Sigmoid colon (tissue), 7 donors: Measurements from ENCODE around the gene KIR2DL3. TPM values are rescaled to one million over a fixed set of nuclear protein-coding genes. Genes with fewer than 3 reads are reported as not detected.

ENCODE experiments used
- DNase-seq: peaks from one replicate; pipeline ENCODE4 v3.0.0-alpha.2; 2019
- H3K27ac ChIP-seq, 4 donors: fragments of 200-600 bp; sonication (generic); one replicate each; pipeline ENCODE4 v1.5.1; 2016 to 2019; ENCODE audit warnings: mild to moderate bottlenecking in 1 of 4
- H3K27me3 ChIP-seq, 3 donors: fragments of 200-600 bp; sonication (generic); one replicate each; pipeline ENCODE4 v1.5.1; 2019; ENCODE audit warnings: mild to moderate bottlenecking in 1 of 3
- H3K36me3 ChIP-seq, 4 donors: fragments of 200-600 bp; sonication (generic); one replicate each; pipeline ENCODE4 v1.5.1; 2016 to 2019
- H3K4me1 ChIP-seq, 4 donors: fragments of 200-600 bp; sonication (generic); one replicate each; pipeline ENCODE4 v1.5.1; 2017 to 2019
- H3K4me3 ChIP-seq, 4 donors: fragments of 200-600 bp; sonication (generic); one replicate each; pipeline ENCODE4 v1.5.1; 2017 to 2019; ENCODE audit warnings: mild to moderate bottlenecking in 2 of 4, moderate library complexity in 1 of 4
- H3K9me3 ChIP-seq, 4 donors: fragments of 200-600 bp in 3 of 4; sonication (generic) in 3 of 4; one replicate each; pipeline versions ENCODE4 v1.5.1 to v1.6.1; 2013 to 2019
- CTCF ChIP-seq, 4 experiments: fragments of 450-650 bp in 3 of 4; fragments of 200-600 bp in 1 of 4; IDR thresholded peaks; one replicate each; pipeline ENCODE4 v1.5.1; 2016 to 2019; ENCODE audit warnings: antibody characterized with exemption in 4 of 4, mild to moderate bottlenecking in 3 of 4, moderate library complexity in 2 of 4
- EP300 ChIP-seq, 4 donors: sonication (generic); formaldehyde crosslinking; IDR thresholded peaks; one replicate each; pipeline ENCODE4 v1.6.1; 2017; ENCODE audit warnings: antibody characterized with exemption in 4 of 4
- POLR2A ChIP-seq, 2 donors: fragments of 450-650 bp; IDR thresholded peaks; one replicate each; pipeline ENCODE4 v1.6.1; 2016; ENCODE audit warnings: antibody characterized with exemption in 2 of 2, mild to moderate bottlenecking in 2 of 2, moderate library complexity in 2 of 2
- POLR2AphosphoS5 ChIP-seq, 4 donors: sonication (generic); formaldehyde crosslinking; IDR thresholded peaks; one replicate each; pipeline ENCODE4 v1.6.1; 2017; ENCODE audit warnings: antibody characterized with exemption in 4 of 4
- WGBS, 2 donors: extraction: QIAGEN DNeasy Blood & Tissue Kit; methylation state at CpG; one replicate each; pipeline ENCODE4 v1.1.7; 2013; 5-methylcytosine and 5-hydroxymethylcytosine counted together
- intact Hi-C: fragments of 100-400 bp; cut with DNase I; formaldehyde crosslinking; loops from one replicate; pipeline ENCODE4 v1.15.1; 2023
- polyA plus RNA-seq, 3 donors: library from polyadenylated mRNA; stranded (reverse); fragments of 200-250 nt; gene quantifications; one replicate each; pipeline ENCODE4 v1.2.3, GENCODE V29; 2013
- total RNA-seq, 4 donors: library from RNA; depleted of rRNA; stranded (reverse); fragments of >200 nt; gene quantifications; one replicate each; pipeline ENCODE4 v1.1.0, GENCODE V29; 2016
- donor health status: healthy with polysubstance abuse.
- donor health status: Bipolar disorder and iron deficiency.
- donor health status: healthy.

Gene KIR2DL3
- total and polyA plus RNA-seq, 7 donors, result 0.07 TPM; not detected in 6

GRCh38 chr19:54724142-54724541 lies 14.2 kb upstream of the KIR2DL3 start, which contains the start of gene KIR3DL3:
Gene KIR3DL3 (plus strand): TSS chr19:54724442. CDS start chr19:54724497, 55 bp downstream.
- Histone ChIP-seq H3K27me3 (no peaks in the 10 kb centered on the region), H3K4me3 (no peak within 1 kb of the TSS), H3K27ac (no peak within 1 kb of the TSS), H3K4me1 (no peaks in the 10 kb centered on the region), H3K9me3 (peaks cover 0 to 9% (median 4%) of the 10 kb centered on the region in 4 donors), H3K36me3 (no peaks in the 10 kb centered on the region)
- no peak for TF ChIP-seq EP300 (IDR thresholded peaks at IDR 0.05)
- no peak for TF ChIP-seq POLR2A (IDR thresholded peaks at IDR 0.05)
- TF ChIP-seq CTCF (IDR thresholded peaks at IDR 0.05), result no peak
- no peak for TF ChIP-seq POLR2AphosphoS5 (IDR thresholded peaks at IDR 0.05)
- intact Hi-C loops, result no loop called here
- WGBS, 2 donors, result 89 to 90% methylated on average over 9 of the region's 9 CpGs
- DNase-seq, result no peak

- intact Hi-C loops, result no loop called here
- Histone ChIP-seq H3K9me3 (peaks cover 0 to 6% (median 4%) of the 10 kb centered on the region in 4 donors), H3K27ac (no peak overlapping the region), H3K27me3 (no peaks in the 10 kb centered on the region), H3K36me3 (no peaks in the 10 kb centered on the region), H3K4me1 (no peaks in the 10 kb centered on the region), H3K4me3 (no peak overlapping the region)
- TF ChIP-seq POLR2A (IDR thresholded peaks at IDR 0.05) (no peak), CTCF (IDR thresholded peaks at IDR 0.05) (no peak), POLR2AphosphoS5 (IDR thresholded peaks at IDR 0.05) (no peak), EP300 (IDR thresholded peaks at IDR 0.05) (no peak)
- 68 to 72% methylated on average over 3 of the region's 3 CpGs for WGBS, 2 donors
- DNase-seq, result no peak
These were observed 13.7 kb upstream of the KIR2DL3 start for GRCh38 chr19:54724644-54725043.

- no peak for TF ChIP-seq POLR2A (IDR thresholded peaks at IDR 0.05)
- TF ChIP-seq EP300 (IDR thresholded peaks at IDR 0.05), result no peak
- TF ChIP-seq CTCF (IDR thresholded peaks at IDR 0.05), result no peak
- TF ChIP-seq POLR2AphosphoS5 (IDR thresholded peaks at IDR 0.05), result no peak
- no peak overlapping the region for H3K4me3 ChIP-seq
- H3K4me1 ChIP-seq, result no peaks in the 10 kb centered on the region
- no peaks in the 10 kb centered on the region for H3K36me3 ChIP-seq
- H3K27ac ChIP-seq, result no peak overlapping the region
- intact Hi-C loops, result no loop called here
- WGBS, 2 donors, result 85 to 86% methylated on average over 7 of the region's 7 CpGs
- no peak for DNase-seq
- peaks cover 0 to 5% (median 4%) of the 10 kb centered on the region in 4 donors for H3K9me3 ChIP-seq
- H3K27me3 ChIP-seq, result no peaks in the 10 kb centered on the region
These were observed 13.0 kb upstream of the KIR2DL3 start for GRCh38 chr19:54725321-54725720.

GRCh38 chr19:54727562-54727961 lies 10.8 kb upstream of the KIR2DL3 start:
- Histone ChIP-seq H3K4me3 (no peak overlapping the region), H3K9me3 (no peaks in the 10 kb centered on the region), H3K27me3 (no peaks in the 10 kb centered on the region), H3K4me1 (no peaks in the 10 kb centered on the region), H3K27ac (no peak overlapping the region), H3K36me3 (no peaks in the 10 kb centered on the region)
- WGBS, 2 donors, result 75 to 81% methylated on average over 10 of the region's 10 CpGs
- TF ChIP-seq CTCF (IDR thresholded peaks at IDR 0.05) (no peak), EP300 (IDR thresholded peaks at IDR 0.05) (no peak), POLR2AphosphoS5 (IDR thresholded peaks at IDR 0.05) (no peak), POLR2A (IDR thresholded peaks at IDR 0.05) (no peak)
- no peak for DNase-seq
- intact Hi-C loops, result no loop called here

- TF ChIP-seq CTCF (IDR thresholded peaks at IDR 0.05) (no peak), EP300 (IDR thresholded peaks at IDR 0.05) (no peak), POLR2AphosphoS5 (IDR thresholded peaks at IDR 0.05) (no peak), POLR2A (IDR thresholded peaks at IDR 0.05) (no peak)
- H3K4me3 ChIP-seq, result no peak overlapping the region
- no peaks in the 10 kb centered on the region for H3K4me1 ChIP-seq
- no peaks in the 10 kb centered on the region for H3K9me3 ChIP-seq
- DNase-seq, result no peak
- 54 to 61% methylated on average over 3 of the region's 3 CpGs for WGBS, 2 donors
- no peaks in the 10 kb centered on the region for H3K27me3 ChIP-seq
- no peaks in the 10 kb centered on the region for H3K36me3 ChIP-seq
- intact Hi-C loops, result no loop called here
- H3K27ac ChIP-seq, result no peak overlapping the region
These were observed 10.1 kb upstream of the KIR2DL3 start for GRCh38 chr19:54728167-54728566.
